Tibial artery (tissue), 4 donors: ENCODE measurements around the gene HERC4.
"Not testable (repeated sequence)": the region's sequence is repeated elsewhere in the genome, so short reads cannot be mapped to it uniquely, and the experiment has no call there.

Experiments
- DNase-seq, 2 donors: peaks; one replicate each; pipeline ENCODE4 v3.0.0-alpha.2; 2019
- H3K27ac ChIP-seq, 2 donors: fragments of 200-600 bp; sonication (generic) in 1 of 2; 1 replicate in 1 of 2; 2 replicates in 1 of 2; pipeline ENCODE4 v1.5.1; 2018 to 2019; ENCODE audit warnings: mild to moderate bottlenecking in 1 of 2
- H3K27me3 ChIP-seq, 2 donors: fragments of 200-600 bp; sonication (generic) in 1 of 2; one replicate each; pipeline versions ENCODE4 v1.5.1 to v1.6.0; 2016 to 2019
- H3K36me3 ChIP-seq, 3 donors: fragments of 200-600 bp; sonication (generic) in 2 of 3; one replicate each; pipeline ENCODE4 v1.5.1; 2016 to 2019; ENCODE audit warnings: mild to moderate bottlenecking in 2 of 3
- H3K4me1 ChIP-seq, 4 donors: fragments of 200-600 bp; sonication (generic) in 2 of 4; 1 replicate in 3 of 4; 2 replicates in 1 of 4; pipeline ENCODE4 v1.5.1; 2016 to 2019
- H3K4me3 ChIP-seq, 2 donors: fragments of 200-600 bp; sonication (generic) in 1 of 2; 1 replicate in 1 of 2; 2 replicates in 1 of 2; pipeline ENCODE4 v1.5.1; 2018 to 2019; ENCODE audit warnings: mild to moderate bottlenecking in 2 of 2
- H3K9me3 ChIP-seq, 3 donors: fragments of 200-600 bp; sonication (generic) in 1 of 3; one replicate each; pipeline ENCODE4 v1.5.1; 2016 to 2019
- intact Hi-C: fragments of 100-400 bp; cut with DNase I; formaldehyde crosslinking; loops from one replicate; pipeline ENCODE4 v1.15.0; 2023; ENCODE audit warnings: low total_unique reads
- TF ChIP-seq, protein P1 (sequence below), 2 experiments: fragments of 200-600 bp in 1 of 2; fragments of 450-650 bp in 1 of 2; IDR thresholded peaks; one replicate each; pipeline ENCODE4 v1.5.1; 2017 to 2019; ENCODE audit warnings: antibody characterized with exemption in 2 of 2, mild to moderate bottlenecking in 1 of 2, moderate library complexity in 1 of 2

Gene HERC4

GRCh38 chr10:68010426-68010940 is 64.6 kb downstream of the HERC4 start:
- intact Hi-C loops = no loop called here
- TF ChIP-seq, protein P1, sequence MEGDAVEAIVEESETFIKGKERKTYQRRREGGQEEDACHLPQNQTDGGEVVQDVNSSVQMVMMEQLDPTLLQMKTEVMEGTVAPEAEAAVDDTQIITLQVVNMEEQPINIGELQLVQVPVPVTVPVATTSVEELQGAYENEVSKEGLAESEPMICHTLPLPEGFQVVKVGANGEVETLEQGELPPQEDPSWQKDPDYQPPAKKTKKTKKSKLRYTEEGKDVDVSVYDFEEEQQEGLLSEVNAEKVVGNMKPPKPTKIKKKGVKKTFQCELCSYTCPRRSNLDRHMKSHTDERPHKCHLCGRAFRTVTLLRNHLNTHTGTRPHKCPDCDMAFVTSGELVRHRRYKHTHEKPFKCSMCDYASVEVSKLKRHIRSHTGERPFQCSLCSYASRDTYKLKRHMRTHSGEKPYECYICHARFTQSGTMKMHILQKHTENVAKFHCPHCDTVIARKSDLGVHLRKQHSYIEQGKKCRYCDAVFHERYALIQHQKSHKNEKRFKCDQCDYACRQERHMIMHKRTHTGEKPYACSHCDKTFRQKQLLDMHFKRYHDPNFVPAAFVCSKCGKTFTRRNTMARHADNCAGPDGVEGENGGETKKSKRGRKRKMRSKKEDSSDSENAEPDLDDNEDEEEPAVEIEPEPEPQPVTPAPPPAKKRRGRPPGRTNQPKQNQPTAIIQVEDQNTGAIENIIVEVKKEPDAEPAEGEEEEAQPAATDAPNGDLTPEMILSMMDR (IDR thresholded peaks at IDR 0.05) = no peak
- no peak for DNase-seq
- Histone ChIP-seq H3K4me3 (no peak overlapping the region), H3K27ac (no peak overlapping the region), H3K36me3 (peaks cover 28 to 52% (median 47%) of the 10 kb centered on the region in 3 donors), H3K9me3 (no peaks in the 10 kb centered on the region), H3K27me3 (no peaks in the 10 kb centered on the region), H3K4me1 (no peaks in the 10 kb centered on the region)

GRCh38 chr10:68007356-68007755 is 67.7 kb downstream of the HERC4 start:
- TF ChIP-seq, protein P1 (IDR thresholded peaks at IDR 0.05) = no peak

DNA sequence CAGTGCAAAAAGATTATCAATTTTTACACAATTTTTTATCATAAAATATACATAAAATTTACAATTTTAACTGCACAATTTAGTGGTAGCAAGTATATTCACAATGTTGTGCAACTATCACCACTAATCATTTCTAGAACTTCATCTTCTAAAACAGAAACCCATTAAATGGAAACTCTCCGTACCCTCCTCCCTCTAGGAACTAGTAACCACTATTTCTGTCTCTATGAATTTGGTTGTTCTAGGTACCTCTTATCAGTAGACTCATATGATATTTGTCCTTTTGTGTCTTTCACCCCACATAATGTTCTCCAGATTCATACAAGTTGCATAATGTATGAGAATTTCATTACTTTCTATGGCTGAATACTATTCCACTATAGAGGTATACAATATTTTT is 73.5 kb downstream of the HERC4 start:
- Histone ChIP-seq H3K36me3 (peaks cover 0 to 45% (median 24%) of the 10 kb centered on the region in 3 donors), H3K4me1 (no peaks in the 10 kb centered on the region), H3K27ac (no peak overlapping the region), H3K9me3 (no peaks in the 10 kb centered on the region), H3K4me3 (no peak overlapping the region), H3K27me3 (no peaks in the 10 kb centered on the region)
- intact Hi-C loops = no loop called here
- TF ChIP-seq, protein P1 (IDR thresholded peaks at IDR 0.05) = no peak
- no peak for DNase-seq

More at GRCh38 chr10:68007356-68007755, 67.7 kb downstream of the HERC4 start:
- Histone ChIP-seq H3K9me3 (no peaks in the 10 kb centered on the region), H3K4me3 (no peak overlapping the region), H3K27ac (no peak overlapping the region), H3K36me3 (peaks cover 9 to 40% (median 37%) of the 10 kb centered on the region in 3 donors), H3K27me3 (no peaks in the 10 kb centered on the region), H3K4me1 (no peaks in the 10 kb centered on the region)
- no peak for DNase-seq
- intact Hi-C loops = no loop called here

DNA sequence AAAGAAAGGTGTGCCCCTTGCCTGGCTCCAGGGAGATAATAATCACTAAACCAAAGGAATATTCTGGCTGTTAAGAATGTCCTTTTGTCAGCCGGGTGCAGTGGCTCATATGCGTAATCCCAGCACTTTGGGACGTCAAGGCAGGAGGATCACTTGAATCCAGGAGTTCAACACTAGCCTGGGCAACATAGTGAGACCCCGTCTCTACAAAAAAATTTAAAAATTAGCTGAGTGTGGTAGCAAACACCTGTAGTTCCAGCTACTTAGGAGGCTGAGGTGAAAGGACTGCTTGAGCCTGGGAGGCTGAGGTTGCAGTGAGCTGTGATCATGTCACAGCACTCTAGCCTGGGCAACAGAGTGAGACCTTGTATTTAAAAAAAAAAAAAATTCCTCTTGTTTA is 74.1 kb downstream of the HERC4 start:
- Histone ChIP-seq H3K36me3 (peaks cover 0 to 50% (median 27%) of the 10 kb centered on the region in 3 donors), H3K27me3 (no peaks in the 10 kb centered on the region), H3K4me3 (no peak overlapping the region), H3K4me1 (no peaks in the 10 kb centered on the region), H3K9me3 (no peaks in the 10 kb centered on the region), H3K27ac (no peak overlapping the region)
- no peak for DNase-seq
- intact Hi-C loops = no loop called here
- TF ChIP-seq, protein P1 (IDR thresholded peaks at IDR 0.05) = no peak

DNA sequence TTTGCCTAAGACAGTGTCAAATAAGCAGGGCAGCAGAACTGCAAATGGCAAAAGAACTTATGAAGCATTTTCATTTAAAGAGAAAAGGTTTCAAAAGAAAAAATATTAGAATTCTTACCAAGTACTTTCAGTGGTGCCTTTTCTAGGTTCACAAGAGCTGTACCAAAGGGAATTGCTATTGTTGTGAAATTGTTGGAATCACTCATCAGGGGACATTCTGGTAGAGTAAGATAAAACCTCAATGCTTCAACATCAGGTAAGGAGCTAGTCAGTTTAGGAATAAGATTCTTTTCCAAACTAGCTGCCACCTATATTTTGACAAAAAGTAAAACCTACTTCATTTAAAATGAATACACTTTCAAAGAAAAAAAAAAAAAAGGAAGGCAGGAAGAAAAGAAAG is 85.0 kb downstream of the HERC4 start:
- Histone ChIP-seq H3K9me3 (no peaks in the 10 kb centered on the region), H3K4me1 (no peaks in the 10 kb centered on the region), H3K27me3 (no peaks in the 10 kb centered on the region), H3K36me3 (peaks cover 26 to 62% (median 50%) of the 10 kb centered on the region in 3 donors), H3K4me3 (no peak overlapping the region), H3K27ac (no peak overlapping the region)
- no peak for DNase-seq
- TF ChIP-seq, protein P1 (IDR thresholded peaks at IDR 0.05) = no peak
- intact Hi-C loops = no loop called here

GRCh38 chr10:67988606-67989005 is 86.5 kb downstream of the HERC4 start:
- Histone ChIP-seq H3K4me3 (no peak overlapping the region), H3K27me3 (no peaks in the 10 kb centered on the region), H3K4me1 (no peaks in the 10 kb centered on the region), H3K36me3 (peaks cover 30 to 69% (median 52%) of the 10 kb centered on the region in 3 donors), H3K9me3 (no peaks in the 10 kb centered on the region), H3K27ac (no peak overlapping the region)
- DNase-seq = no peak
- TF ChIP-seq, protein P1 (IDR thresholded peaks at IDR 0.05) = no peak
- intact Hi-C loops = no loop called here

DNA sequence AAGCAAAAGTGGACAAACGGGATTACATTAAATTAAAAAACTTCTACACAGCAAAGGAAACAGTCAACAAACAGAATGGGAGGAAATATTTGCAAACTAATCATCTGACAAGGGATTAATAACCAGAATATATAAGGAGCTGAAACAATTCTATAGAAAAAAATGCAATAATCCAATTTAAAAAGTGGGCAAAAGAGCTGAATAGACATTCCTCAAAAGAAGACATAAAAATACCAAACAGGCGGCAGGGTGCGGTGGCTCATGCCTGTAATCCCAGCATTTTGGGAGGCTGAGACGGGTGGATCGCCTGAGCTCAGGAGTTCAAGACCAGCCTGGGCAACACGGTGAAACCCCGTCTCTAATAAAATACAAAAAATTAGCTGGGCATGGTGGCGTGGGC is 92.5 kb downstream of the HERC4 start:
- H3K27ac ChIP-seq, DNase-seq, H3K4me1 ChIP-seq, intact Hi-C loops, H3K4me3 ChIP-seq, H3K27me3 ChIP-seq, H3K9me3 ChIP-seq: not testable (repeated sequence)
- peaks cover 43 to 76% (median 58%) of the 10 kb centered on the region in 3 donors for H3K36me3 ChIP-seq
